IMR-90 (cell line): ENCODE measurements around the gene SLIT1. TPM values are rescaled to one million over a fixed set of nuclear protein-coding genes. Genes with fewer than 3 reads are reported as not detected.

Experiments
- ATAC-seq: fragments of 200-7000 bp; cut with Tn5 transposase; 2 replicates; pipeline ENCODE4 v1.9.1; 2020; ENCODE audit warnings: low read depth, mild to moderate bottlenecking, moderate library complexity
- BruUV-seq: library from RNA; stranded (reverse); fragments of 400-500 nt; replicated peaks from 2 replicates; lab custom pipeline; 2021; lab: Mats Ljungman, UMichigan
- CTCF ChIA-PET: fragments of 300-600 bp; formaldehyde crosslinking; extraction: SDS; loops from one replicate; lab custom pipeline; 2021; ENCODE audit warnings: antibody characterized with exemption; lab: Yijun Ruan, JAX
- POLR2A ChIA-PET: fragments of 300-600 bp; sonication (Branson Sonifier 250); formaldehyde crosslinking; loops from one replicate; lab custom pipeline; 2022; ENCODE audit warnings: antibody characterized with exemption; ENCODE audit not compliant: unreplicated experiment; lab: Charles Lee
- DNase-seq: peaks from one replicate; pipeline ENCODE4 v3.0.0; 2013
- H2AFZ ChIP-seq: replicated peaks from 2 replicates; pipeline ENCODE3; 2013; ENCODE audit warnings: low read length, mild to moderate bottlenecking; ENCODE audit not compliant: poor library complexity
- H2AK5ac ChIP-seq: 2 replicates; pipeline ENCODE4 v1.6.1; 2013; ENCODE audit warnings: low read depth, low read length, inconsistent platforms
- H2AK9ac ChIP-seq: replicated peaks from 2 replicates; pipeline ENCODE3; 2013; ENCODE audit warnings: mild to moderate bottlenecking, low read depth, low read length, moderate library complexity; ENCODE audit not compliant: poor library complexity
- H2BK120ac ChIP-seq: 2 replicates; pipeline ENCODE4 v1.6.1; 2013; ENCODE audit warnings: low read depth, low read length, inconsistent platforms
- H2BK15ac ChIP-seq: 3 replicates; pipeline ENCODE4 v1.6.1; 2013; ENCODE audit warnings: low read depth, low read length, inconsistent platforms
- H2BK20ac ChIP-seq: 2 replicates; pipeline ENCODE4 v1.6.1; 2013; ENCODE audit warnings: low read depth, mild to moderate bottlenecking, inconsistent platforms, low read length, moderate library complexity
- H2BK5ac ChIP-seq: 2 replicates; pipeline ENCODE4 v1.6.1; 2013; ENCODE audit warnings: mild to moderate bottlenecking, low read depth, low read length, inconsistent platforms; ENCODE audit not compliant: poor library complexity, severe bottlenecking
- H3K14ac ChIP-seq: replicated peaks from 2 replicates; pipeline ENCODE4 v1.6.1; 2013; ENCODE audit warnings: low read depth, low read length, inconsistent platforms
- H3K18ac ChIP-seq: 2 replicates; pipeline ENCODE4 v1.6.1; 2013; ENCODE audit warnings: low read depth, low read length, control low read depth
- H3K23ac ChIP-seq: 2 replicates; pipeline ENCODE4 v1.6.1; 2013; ENCODE audit warnings: low read depth, low read length, inconsistent platforms
- H3K27ac ChIP-seq: 2 replicates; pipeline ENCODE4 v1.5.1; 2013; ENCODE audit warnings: mild to moderate bottlenecking, control low read depth, low read length; ENCODE audit not compliant: insufficient read depth
- H3K27me3 ChIP-seq: 2 replicates; pipeline ENCODE4 v1.6.1; 2013; ENCODE audit warnings: low read length; ENCODE audit not compliant: control insufficient read depth, insufficient read depth
- H3K36me3 ChIP-seq: 2 replicates; pipeline ENCODE4 v1.6.1; 2013; ENCODE audit warnings: low read length, mixed read lengths; ENCODE audit not compliant: control insufficient read depth, insufficient read depth
- H3K4ac ChIP-seq: 2 replicates; pipeline ENCODE4 v1.6.1; 2013; ENCODE audit warnings: low read depth, low read length, inconsistent platforms
- H3K4me1 ChIP-seq: 2 replicates; pipeline ENCODE4 v1.6.1; 2013; ENCODE audit warnings: low read length, mixed read lengths; ENCODE audit not compliant: control insufficient read depth, insufficient read depth
- H3K4me2 ChIP-seq: 2 replicates; pipeline ENCODE4 v1.6.1; 2013; ENCODE audit warnings: low read depth, mild to moderate bottlenecking, control low read depth, low read length, moderate library complexity
- H3K4me3 ChIP-seq: 2 replicates; pipeline ENCODE4 v1.5.1; 2013; ENCODE audit warnings: low read depth, mild to moderate bottlenecking, control low read depth, low read length, moderate library complexity; ENCODE audit not compliant: insufficient read depth
- H3K56ac ChIP-seq: 2 replicates; pipeline ENCODE4 v1.6.1; 2013; ENCODE audit warnings: low read length, inconsistent platforms; ENCODE audit not compliant: insufficient read depth; ENCODE audit errors: extremely low read depth
- H3K79me1 ChIP-seq, 2 experiments: 2 replicates each; pipeline ENCODE4 v1.6.1; 2013; ENCODE audit warnings: low read length in 2 of 2, inconsistent platforms in 1 of 2, low read depth in 1 of 2
- H3K9ac ChIP-seq: 2 replicates; pipeline ENCODE4 v1.6.1; 2013; ENCODE audit warnings: low read depth, low read length, control low read depth
- H3K9me1 ChIP-seq: 2 replicates; pipeline ENCODE4 v1.6.1; 2013; ENCODE audit warnings: low read length, inconsistent platforms; ENCODE audit not compliant: insufficient read depth
- H3K9me3 ChIP-seq: 2 replicates; pipeline ENCODE4 v1.6.1; 2013; ENCODE audit warnings: low read length; ENCODE audit not compliant: control insufficient read depth, insufficient read depth
- H4K20me1 ChIP-seq: 2 replicates; pipeline ENCODE4 v1.6.1; 2013; ENCODE audit warnings: low read length, inconsistent platforms; ENCODE audit not compliant: insufficient read depth
- H4K5ac ChIP-seq: 2 replicates; pipeline ENCODE4 v1.6.1; 2013; ENCODE audit warnings: mild to moderate bottlenecking, low read depth, low read length, control low read depth
- H4K8ac ChIP-seq, 2 experiments: 2 replicates each; pipeline ENCODE4 v1.6.1; 2013; ENCODE audit warnings: low read depth in 2 of 2, low read length in 2 of 2, control low read depth in 1 of 2, inconsistent platforms in 1 of 2
- H4K91ac ChIP-seq: 2 replicates; pipeline ENCODE4 v1.6.1; 2013; ENCODE audit warnings: low read depth, low read length, inconsistent platforms; ENCODE audit not compliant: insufficient read depth
- CEBPB ChIP-seq: IDR thresholded peaks from 2 replicates; pipeline ENCODE4 v1.6.1; 2012; ENCODE audit warnings: low read depth, low read length, improper control_type of control experiment
- CTCF ChIP-seq: conservative IDR thresholded peaks from 2 replicates; pipeline ENCODE4 v1.5.1; 2012; ENCODE audit warnings: mild to moderate bottlenecking, low read depth, low read length, improper control_type of control experiment
- MAFK ChIP-seq: IDR thresholded peaks from 2 replicates; pipeline ENCODE4 v1.6.1; 2012; ENCODE audit warnings: low read depth, low read length, improper control_type of control experiment
- MXI1 ChIP-seq: IDR thresholded peaks from 2 replicates; pipeline ENCODE4 v1.6.1; 2012; ENCODE audit warnings: low read depth, mild to moderate bottlenecking, low read length, moderate library complexity, borderline replicate concordance
- NFE2L2 ChIP-seq: fragments of 150-350 bp; IDR thresholded peaks from 2 replicates; pipeline ENCODE4 v1.6.1; 2016; ENCODE audit warnings: low read depth, mild to moderate bottlenecking, low read length
- POLR2A ChIP-seq: IDR thresholded peaks from 2 replicates; pipeline ENCODE4 v1.6.1; 2012; ENCODE audit warnings: mild to moderate bottlenecking, low read depth, low read length
- RAD21 ChIP-seq: IDR thresholded peaks from 2 replicates; pipeline ENCODE4 v1.6.1; 2012; ENCODE audit warnings: low read length, improper control_type of control experiment
- RCOR1 ChIP-seq: IDR thresholded peaks from 2 replicates; pipeline ENCODE4 v1.6.1; 2012; ENCODE audit warnings: mild to moderate bottlenecking, low read length, improper control_type of control experiment; ENCODE audit not compliant: insufficient replicate concordance
- USF2 ChIP-seq: fragments of 150-350 bp; IDR thresholded peaks from 2 replicates; pipeline ENCODE4 v1.6.1; 2017; ENCODE audit warnings: mild to moderate bottlenecking, antibody characterized with exemption, low read length, low read depth
- WGBS, 2 experiments: methylation state at CpG; one replicate each; pipeline versions ENCODE4 v1.1.5 to v1.1.7; 2013; ENCODE audit warnings: missing lambda C conversion rate in 2 of 2; ENCODE audit not compliant: insufficient read length in 1 of 2; ENCODE audit errors: extremely low coverage in 2 of 2; 5-methylcytosine and 5-hydroxymethylcytosine counted together
- dilution Hi-C: fragments of 300-500 bp; cut with HindIII; formaldehyde crosslinking; loops from one replicate; pipeline ENCODE4 v1.14.3; 2018; ENCODE audit warnings: low sequenced_read_pairs; ENCODE audit not compliant: unreplicated experiment
- in situ Hi-C: fragments of 300-500 bp; cut with MboI; formaldehyde crosslinking; loops from 3 replicates; pipeline ENCODE4 v1.14.3; 2019; ENCODE audit warnings: low sequenced_read_pairs, inconsistent platforms, mixed read lengths
- intact Hi-C: fragments of 100-400 bp; cut with micrococcal nuclease; formaldehyde crosslinking; loops from 2 replicates; pipeline ENCODE4 v1.10.0; 2022
- polyA plus RNA-seq, 3 experiments: library from polyadenylated mRNA; depleted of rRNA; stranded (reverse); fragments of >200 nt; gene quantifications; 2 replicates each; pipeline ENCODE4 v1.2.3, GENCODE V29; 2012; ENCODE audit warnings: low replicate concordance in 1 of 3
- total RNA-seq: library from RNA; depleted of rRNA; stranded (reverse); fragments of >200 nt; gene quantifications from 2 replicates; pipeline ENCODE4 v1.2.3, GENCODE V29; 2012
- TF ChIP-seq, protein P1 (sequence below): fragments of 150-350 bp; IDR thresholded peaks from 2 replicates; pipeline ENCODE4 v1.6.1; 2016; ENCODE audit warnings: low read depth, mild to moderate bottlenecking, low read length, moderate library complexity, borderline replicate concordance

The SLIT1 gene
- total and polyA plus RNA-seq, 2 of the 4 experiments (the other 2 are of a cell fraction) = under 0.01 TPM

DNA sequence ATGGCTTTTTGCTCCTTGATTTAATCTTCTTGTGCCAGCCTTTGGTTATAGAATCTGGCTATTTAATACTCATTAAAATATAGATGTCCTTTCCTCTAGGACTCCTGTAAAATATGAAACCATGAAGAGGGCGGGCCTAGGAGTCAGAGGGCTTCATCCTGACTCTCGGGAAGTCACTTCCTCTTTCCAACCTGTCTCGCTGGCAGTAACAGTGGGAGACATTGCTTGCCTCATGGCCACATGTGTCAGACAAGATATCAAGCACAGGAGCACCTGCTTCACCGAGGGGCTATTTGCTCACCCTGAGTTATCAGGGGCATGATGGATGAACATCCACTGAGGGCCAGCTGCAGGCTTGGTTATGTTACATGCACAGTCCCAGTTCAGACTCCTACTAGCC is 31.0 kb downstream of the SLIT1 start:
- dilution Hi-C loops = no loop called here
- no TSS peak for BruUV-seq

More for the DNA sequence above, 31.0 kb downstream of the SLIT1 start:
- POLR2A ChIA-PET = no interaction called here
- Histone ChIP-seq H3K14ac (no peak overlapping the region), H4K8ac (no peak overlapping the region), H3K4ac (no peak overlapping the region), H2BK5ac (no peak overlapping the region), H2AK9ac (no peak overlapping the region), H2AFZ (no peak overlapping the region), H4K20me1 (no peaks in the 10 kb centered on the region), H3K4me3 (no peak overlapping the region), H3K36me3 (no peaks in the 10 kb centered on the region), H3K9me3 (no peaks in the 10 kb centered on the region), H3K4me1 (no peaks in the 10 kb centered on the region), H3K56ac (no peak overlapping the region), H3K4me2 (no peak overlapping the region), H3K27ac (no peak overlapping the region), H3K18ac (no peak overlapping the region), H3K23ac (no peak overlapping the region), H3K27me3 (peaks cover 11% of the 10 kb centered on the region), H3K9me1 (no peaks in the 10 kb centered on the region), H2AK5ac (no peak overlapping the region), H2BK20ac (no peak overlapping the region), H3K9ac (no peak overlapping the region), H4K91ac (no peak overlapping the region), H4K5ac (no peak overlapping the region), H2BK120ac (no peak overlapping the region), H2BK15ac (no peak overlapping the region), H3K79me1 (no peaks in the 10 kb centered on the region)
- in situ Hi-C loops (no loop called here), intact Hi-C loops (no loop called here)
- 42% methylated on average over 3 of the region's 4 CpGs; no CpG with 5 or more reads in 1 of the 2 experiments for WGBS, 2 experiments
- DNase-seq (no peak), ATAC-seq (no peak)
- TF ChIP-seq MAFK (no peak), RCOR1 (no peak), CTCF (no peak), RAD21 (no peak), CEBPB (no peak), USF2 (no peak), NFE2L2 (no peak), MXI1 (no peak), POLR2A (no peak)
- TF ChIP-seq, protein P1, sequence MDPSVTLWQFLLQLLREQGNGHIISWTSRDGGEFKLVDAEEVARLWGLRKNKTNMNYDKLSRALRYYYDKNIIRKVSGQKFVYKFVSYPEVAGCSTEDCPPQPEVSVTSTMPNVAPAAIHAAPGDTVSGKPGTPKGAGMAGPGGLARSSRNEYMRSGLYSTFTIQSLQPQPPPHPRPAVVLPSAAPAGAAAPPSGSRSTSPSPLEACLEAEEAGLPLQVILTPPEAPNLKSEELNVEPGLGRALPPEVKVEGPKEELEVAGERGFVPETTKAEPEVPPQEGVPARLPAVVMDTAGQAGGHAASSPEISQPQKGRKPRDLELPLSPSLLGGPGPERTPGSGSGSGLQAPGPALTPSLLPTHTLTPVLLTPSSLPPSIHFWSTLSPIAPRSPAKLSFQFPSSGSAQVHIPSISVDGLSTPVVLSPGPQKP = no peak
- CTCF ChIA-PET = no interaction called here
